Measurements from ENCODE around the gene ENTPD3. TPM values are rescaled to one million over a fixed set of nuclear protein-coding genes. Genes with fewer than 3 reads are reported as not detected.

ENTPD3 gene, protein sequence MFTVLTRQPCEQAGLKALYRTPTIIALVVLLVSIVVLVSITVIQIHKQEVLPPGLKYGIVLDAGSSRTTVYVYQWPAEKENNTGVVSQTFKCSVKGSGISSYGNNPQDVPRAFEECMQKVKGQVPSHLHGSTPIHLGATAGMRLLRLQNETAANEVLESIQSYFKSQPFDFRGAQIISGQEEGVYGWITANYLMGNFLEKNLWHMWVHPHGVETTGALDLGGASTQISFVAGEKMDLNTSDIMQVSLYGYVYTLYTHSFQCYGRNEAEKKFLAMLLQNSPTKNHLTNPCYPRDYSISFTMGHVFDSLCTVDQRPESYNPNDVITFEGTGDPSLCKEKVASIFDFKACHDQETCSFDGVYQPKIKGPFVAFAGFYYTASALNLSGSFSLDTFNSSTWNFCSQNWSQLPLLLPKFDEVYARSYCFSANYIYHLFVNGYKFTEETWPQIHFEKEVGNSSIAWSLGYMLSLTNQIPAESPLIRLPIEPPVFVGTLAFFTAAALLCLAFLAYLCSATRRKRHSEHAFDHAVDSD
- 0.13 TPM in 1 of 5 replicates, not detected in the others for total RNA-seq (2022; extraction: Qiagen RNA extraction; ENCODE audit: low read depth)

DNA sequence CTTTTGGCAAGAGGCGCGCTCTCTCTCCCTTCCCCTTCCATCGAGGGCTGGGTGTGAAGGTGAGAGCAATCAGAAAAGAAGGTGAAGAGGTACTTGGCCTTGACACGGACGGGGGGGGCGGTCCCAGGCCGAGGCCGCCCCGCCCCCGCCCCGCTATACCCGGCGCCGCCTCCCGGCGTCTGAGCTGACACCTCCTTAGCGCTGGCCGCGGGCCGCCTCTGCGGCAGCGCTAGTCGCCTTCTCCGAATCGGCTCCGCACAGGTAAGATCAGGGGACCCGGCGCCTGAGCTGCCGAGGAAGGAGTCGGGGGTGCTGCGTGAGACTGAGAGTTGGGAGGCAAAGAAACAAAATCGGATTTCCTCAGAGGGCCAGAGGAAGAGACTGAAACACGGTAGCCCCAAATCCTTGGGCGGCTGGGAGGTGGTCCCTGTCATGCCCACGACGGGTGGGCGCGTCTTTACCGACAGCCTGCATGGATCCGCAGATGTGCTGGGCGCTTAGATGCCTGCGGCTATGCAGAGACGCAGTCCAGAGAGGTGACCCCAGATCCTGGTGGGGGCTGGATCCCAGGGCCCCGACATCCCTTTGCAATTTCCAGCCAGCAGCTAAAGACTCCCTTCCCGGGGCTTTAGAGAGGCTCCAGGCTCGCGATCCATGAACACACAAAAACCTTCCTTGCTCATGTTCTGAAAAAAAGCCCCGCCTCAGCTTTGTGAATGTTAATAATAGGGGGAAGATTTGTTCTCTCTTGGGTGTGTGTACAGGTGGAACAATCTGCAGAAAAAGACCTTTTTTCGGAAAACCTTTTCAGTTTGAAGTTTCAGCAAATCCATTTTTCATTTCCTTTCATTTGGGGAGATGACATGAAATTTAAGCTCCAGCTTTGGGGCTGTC lies at the start of gene ENTPD3:
Gene ENTPD3 (plus strand): TSS at position 184 of the 894 bp plus-strand sequence. CDS start 874 bp downstream, outside the sequence.

DNA sequence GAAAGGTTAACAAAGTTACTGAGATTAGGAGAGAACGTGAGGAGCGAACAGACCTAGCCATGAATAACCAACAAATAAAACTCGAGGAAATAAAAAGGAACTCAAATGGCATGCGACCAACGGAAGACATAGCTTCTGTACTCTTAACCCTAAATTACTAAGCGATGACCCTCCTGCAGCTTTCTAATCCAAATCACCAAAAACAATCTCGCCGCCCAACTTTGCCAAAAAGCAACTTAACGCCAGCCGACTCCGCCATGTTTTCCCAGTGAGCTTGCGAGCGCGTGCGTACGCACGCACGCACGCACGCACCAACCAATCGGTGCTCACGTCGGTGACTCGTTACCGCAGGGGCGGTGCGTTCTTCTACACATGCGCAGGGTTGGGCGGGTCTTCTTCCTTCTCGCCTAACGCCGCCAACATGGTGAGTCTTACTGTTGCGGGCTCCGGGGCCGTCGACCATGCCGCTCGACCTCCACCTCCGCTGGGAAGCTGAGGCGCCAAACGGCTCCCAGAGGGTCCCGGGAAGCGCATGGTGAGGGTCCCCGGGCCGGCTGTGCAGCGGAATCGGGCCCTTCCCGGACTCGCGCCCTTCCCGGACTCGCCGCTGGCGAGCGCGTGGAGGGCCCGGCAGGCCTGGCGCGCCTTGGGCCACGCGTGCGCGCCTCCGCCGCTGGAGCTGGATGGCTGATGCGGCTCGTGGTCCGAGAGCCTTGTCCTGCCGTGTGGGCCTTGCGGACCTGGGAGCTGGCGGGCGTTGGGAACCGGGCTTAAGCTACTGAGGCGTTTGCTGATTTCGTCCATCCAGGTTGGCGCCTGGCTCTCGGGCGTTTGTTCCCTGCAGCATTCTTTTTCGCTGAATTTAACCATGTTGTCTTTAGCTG lies 70.2 kb downstream of the ENTPD3 start, which contains the start of gene RPL14:
Gene RPL14 (plus strand): TSS at position 400 of the 884 bp plus-strand sequence. CDS start 133 bp downstream, at position 533.

DNA sequence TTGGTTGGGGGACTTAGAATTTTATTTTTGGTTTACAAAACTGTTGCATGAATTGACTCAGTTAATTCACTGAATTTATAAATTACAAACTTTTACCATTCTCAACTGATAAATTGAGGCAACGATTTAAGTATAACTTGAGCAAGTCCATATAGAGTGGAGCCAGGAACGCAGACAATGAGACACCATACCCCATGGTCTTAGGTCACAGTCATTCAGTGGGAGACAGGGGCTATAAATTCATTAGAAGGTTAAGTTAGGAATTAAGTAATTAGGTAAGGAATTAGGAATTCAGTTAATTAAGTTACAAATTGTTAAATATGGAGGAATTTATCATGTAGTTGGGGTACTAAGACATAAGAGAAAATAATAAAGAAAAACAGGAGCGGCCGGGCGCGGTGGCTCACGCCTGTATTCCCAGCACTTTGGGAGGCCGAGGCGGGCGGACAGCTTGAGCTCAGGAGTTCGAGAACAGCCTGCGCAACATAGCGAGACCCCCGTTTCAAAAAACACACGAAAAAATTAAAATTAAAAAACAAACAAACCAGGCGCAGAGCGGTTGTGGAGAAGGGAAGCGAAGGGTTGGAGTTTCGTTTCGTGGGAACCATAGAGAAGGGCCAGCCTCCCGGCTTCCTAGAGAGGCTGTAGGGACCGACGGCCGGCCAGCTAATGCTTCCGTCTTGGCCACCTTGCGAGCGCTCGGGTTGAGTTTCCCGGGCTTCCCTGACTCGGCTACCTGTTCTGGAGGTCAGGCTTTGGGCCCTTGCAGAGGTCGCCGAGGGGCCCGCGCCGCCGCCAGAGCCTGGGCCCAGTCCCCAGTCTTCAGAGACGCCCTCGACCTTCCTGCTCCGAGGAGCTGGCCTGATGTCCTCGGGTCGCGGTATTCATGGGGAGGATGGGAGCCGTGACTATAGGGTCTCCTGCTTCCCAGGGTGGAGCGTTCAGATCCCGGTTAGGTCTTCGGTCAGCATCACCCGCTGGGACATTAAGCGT lies 89.8 kb downstream of the ENTPD3 start, which contains the start of gene ZNF619:
Gene ZNF619 (plus strand): TSS at position 645 of the 993 bp plus-strand sequence. CDS start 858 bp downstream, outside the sequence.

Other genes with a start within 250 kb of the ENTPD3 start
- gene EIF1B, start 77.5 kb upstream of the ENTPD3 start, total RNA-seq (2022; extraction: Qiagen RNA extraction; ENCODE audit: low read depth): 52.8 to 62.2 TPM (median 59.3 TPM) in 5 replicates
- 664 to 775 TPM (median 742 TPM) in 5 replicates for gene RPL14, start 70.2 kb downstream of the ENTPD3 start, total RNA-seq (2022; extraction: Qiagen RNA extraction; ENCODE audit: low read depth)
- gene ZNF619, start 89.9 kb downstream of the ENTPD3 start, total RNA-seq (2022; extraction: Qiagen RNA extraction; ENCODE audit: low read depth): 1.3 to 1.9 TPM (median 1.8 TPM) in 5 replicates
- gene ZNF620, start 118.9 kb downstream of the ENTPD3 start, total RNA-seq (2022; extraction: Qiagen RNA extraction; ENCODE audit: low read depth): 1.4 to 2.3 TPM (median 1.8 TPM) in 5 replicates
- 4.8 to 7.7 TPM (median 6.4 TPM) in 5 replicates for gene ZNF621, start 137.8 kb downstream of the ENTPD3 start, total RNA-seq (2022; extraction: Qiagen RNA extraction; ENCODE audit: low read depth)

Measured in A549 treated with CpdA at 1 μM for 4 hours (cell line).